ENCODE measurements around the gene MACROD1. TPM values are rescaled to one million over a fixed set of nuclear protein-coding genes. Genes with fewer than 3 reads are reported as not detected.

Gene MACROD1
- total and polyA plus RNA-seq, 2 donors (not counting 3 experiments of a cell fraction or from before 2014, with no cell fraction given), result 11.0 to 16.2 TPM

DNA sequence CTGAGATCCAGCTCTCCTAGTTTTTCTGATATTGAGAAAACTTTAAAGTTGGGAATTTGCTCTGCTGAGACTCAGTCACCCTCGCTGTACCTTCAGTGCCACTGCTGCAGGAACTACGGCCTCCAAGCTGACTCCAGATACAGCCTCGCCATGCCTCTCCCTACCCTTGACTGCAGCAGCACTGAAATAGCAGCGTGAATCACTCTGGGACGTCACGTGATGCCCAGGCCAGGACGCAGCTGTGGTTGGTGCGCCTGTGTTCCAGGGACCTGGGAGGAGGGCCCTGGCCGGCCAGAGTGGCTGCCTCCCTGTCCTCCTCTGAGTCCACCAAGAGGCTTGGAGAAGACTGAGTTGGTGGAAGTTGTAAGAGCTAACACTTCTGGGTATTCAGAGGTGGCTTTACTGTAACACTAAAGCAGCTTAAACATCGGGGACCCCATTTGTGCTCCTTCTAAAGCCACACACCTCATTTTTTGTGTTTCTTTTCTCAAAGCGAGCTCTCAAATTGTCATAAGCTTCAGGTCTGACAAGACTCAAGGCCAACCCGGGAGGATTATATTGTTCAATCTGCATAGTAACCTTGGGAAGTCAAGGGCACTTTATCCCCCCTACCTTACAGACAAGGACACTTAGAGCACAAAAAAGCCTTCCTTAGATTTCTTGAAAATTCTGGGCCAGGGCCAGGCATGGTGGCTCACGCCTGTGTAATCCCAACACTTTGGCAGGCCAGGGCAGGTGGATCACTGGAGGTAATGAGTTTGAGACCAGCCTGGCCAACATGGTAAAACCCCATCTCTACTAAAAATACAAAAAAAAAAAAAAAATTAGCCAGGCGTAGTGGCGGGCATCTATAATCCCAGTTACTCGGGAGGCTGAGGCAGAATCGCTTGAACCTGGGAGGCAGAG is 15.8 kb upstream of the MACROD1 start:
- Histone ChIP-seq H3K79me2 (ENCODE audit: control insufficient read depth, insufficient read depth, low read length) (peaks cover 17% of the 10 kb centered on the region), H3K4me2 (ENCODE audit: insufficient read depth, low read length) (no peak overlapping the region), H3K27me3 (ENCODE audit: control insufficient read depth in 2 of 2, insufficient read depth in 2 of 2, low read length in 2 of 2) (no peaks in the 10 kb centered on the region), H3K4me3 (replicated peaks in 1 of 3; ENCODE audit: insufficient read depth in 1 of 3, low read depth in 1 of 3, low read length in 3 of 3) (no peak overlapping the region), H3K27ac (ENCODE audit: insufficient read depth, low read depth, low read length) (peak overlapping the region; percentile 29), H3K9me1 (replicated peaks; ENCODE audit: control insufficient read depth, extremely low read depth, insufficient read depth, low read length) (no peaks in the 10 kb centered on the region), H3K9ac (replicated peaks; ENCODE audit: extremely low read depth, insufficient read depth, low read length) (no peak overlapping the region), H3K4me1 (ENCODE audit: control insufficient read depth, extremely low read depth, insufficient read depth, low read length) (peaks cover 14% of the 10 kb centered on the region), H4K20me1 (replicated peaks; ENCODE audit: control insufficient read depth, extremely low read depth, insufficient read depth, low read length) (no peaks in the 10 kb centered on the region), H3K36me3 (ENCODE audit: control insufficient read depth in 2 of 2, extremely low read depth in 1 of 2, insufficient read depth in 2 of 2, low read length in 2 of 2) (no peaks in the 10 kb centered on the region), H2AFZ (ENCODE audit: low read depth, low read length) (peak overlapping the region; percentile 22), H3K9me3 (replicated peaks; ENCODE audit: control insufficient read depth, insufficient read depth, low read length) (no peaks in the 10 kb centered on the region)
- dilution Hi-C loops (cut with MboI; ENCODE audit: extremely low pct_ligation_motif_present, low sequenced_read_pairs), result no loop called here
- CTCF ChIA-PET, result interaction anchor here (0.6 to 1.6 kb wide), 9 partner anchors 15 to 180 kb away, joined by 3 to 5 read pairs (median 3); partner anchors contain the start of gene MACROD1
- peak; percentile 95 for DNase-seq (ENCODE audit: low read depth, low spot score)
- POLR2A ChIA-PET, result interaction anchor here (0.9 to 1.6 kb wide), 2 partner anchors 16 to 136 kb away, joined by 3 to 6 read pairs; partner anchors contain the start of genes MACROD1, PRDX5 and TRMT112
- peak; percentile 99 for FAIRE-seq
- intact Hi-C loops (cut with micrococcal nuclease), result loop anchor here (1.0 kb wide), 1 partner anchor 15 kb away; the partner anchor contains the start of gene MACROD1
- TF ChIP-seq CTCF (IDR thresholded peaks at IDR 0.05; ENCODE audit: extremely low read depth in 1 of 2, insufficient read depth in 1 of 2, low read depth in 1 of 2, low read length in 2 of 2) (no peak), POLR2A (IDR thresholded peaks at IDR 0.05; ENCODE audit: low read depth, low read length) (peak; percentile 89), MYC (IDR thresholded peaks at IDR 0.05; ENCODE audit: low read depth, low read length) (no peak), FOS (IDR thresholded peaks at IDR 0.05; ENCODE audit: borderline replicate concordance, insufficient read depth, low read length) (peak; percentile 73), EZH2 (IDR thresholded peaks at IDR 0.05; ENCODE audit: borderline replicate concordance, low read depth, low read length, severe bottlenecking) (no peak), GATA2 (IDR thresholded peaks at IDR 0.05; ENCODE audit: insufficient read depth, insufficient read length, low read depth, low read length) (no peak), JUN (IDR thresholded peaks at IDR 0.05; ENCODE audit: borderline replicate concordance, insufficient read depth, insufficient read length, low read depth) (peak; percentile 67), POLR2AphosphoS5 (IDR thresholded peaks at IDR 0.05; ENCODE audit: insufficient read depth, low read depth, low read length) (peak; percentile 83), MAX (IDR thresholded peaks at IDR 0.05; ENCODE audit: insufficient read depth, insufficient read length) (peak; percentile 97)
- no TSS peak for BruUV-seq (replicated peaks)

Measured in endothelial cell of umbilical vein (primary cell).